Putamen (tissue), 1 donor: ENCODE data around the gene MACROD2.
A peak's percentile ranks its signal among the peaks of the same experiment; 100 is the strongest.
"Not testable (repeated sequence)": the region's sequence is repeated elsewhere in the genome, so short reads cannot be mapped to it uniquely, and the experiment has no call there.

ENCODE experiments used
- DNase-seq: peaks from one replicate; pipeline ENCODE4 v3.0.0-alpha.2; 2016; ENCODE audit warnings: low spot score

The MACROD2 gene

GRCh38 chr20:14193443-14193842 is 198.1 kb downstream of the MACROD2 start:
- DNase-seq, result no peak

DNA sequence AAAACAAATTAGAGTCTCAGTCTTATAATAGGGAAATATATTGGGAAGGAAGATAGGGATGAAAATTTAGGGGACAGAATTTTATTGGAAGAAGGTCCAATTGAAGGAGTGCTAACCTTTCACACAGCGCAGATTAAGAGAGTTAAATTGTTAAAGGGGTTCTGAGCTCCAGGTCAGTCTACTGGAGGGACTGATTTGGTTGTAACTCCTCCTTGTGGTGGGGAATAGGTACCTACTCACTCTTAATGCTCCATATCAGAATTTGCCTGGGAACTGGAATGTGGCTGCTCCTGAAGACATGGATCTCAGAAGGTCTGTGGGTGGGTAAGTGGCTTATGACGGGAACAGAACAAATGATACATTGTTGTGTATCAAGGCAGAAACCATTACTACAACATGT is 198.6 kb downstream of the MACROD2 start:
- DNase-seq, result no peak

DNA sequence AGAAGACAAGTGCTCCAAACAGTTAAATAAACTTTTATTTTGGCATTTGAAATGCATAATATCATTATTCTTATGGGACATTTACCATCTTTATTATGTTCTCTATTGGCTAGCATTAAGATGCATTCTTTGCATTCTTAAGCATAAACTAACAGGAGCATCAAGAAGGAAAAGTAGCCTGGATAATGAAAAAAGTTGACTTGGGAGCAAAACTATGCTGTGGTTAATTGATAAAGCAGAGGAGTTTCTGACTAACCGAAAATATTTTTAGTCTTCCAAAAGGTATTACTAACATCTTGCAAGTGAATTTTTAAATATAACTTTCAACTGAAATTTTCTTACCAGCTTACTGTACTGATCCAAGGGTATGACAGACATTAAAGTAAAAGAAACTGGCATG is 201.8 kb downstream of the MACROD2 start:
- DNase-seq, result no peak

- no peak for DNase-seq
Observed at GRCh38 chr20:14198416-14198815, 203.1 kb downstream of the MACROD2 start.

GRCh38 chr20:14199111-14199510 is 203.8 kb downstream of the MACROD2 start:
- no peak for DNase-seq

DNA sequence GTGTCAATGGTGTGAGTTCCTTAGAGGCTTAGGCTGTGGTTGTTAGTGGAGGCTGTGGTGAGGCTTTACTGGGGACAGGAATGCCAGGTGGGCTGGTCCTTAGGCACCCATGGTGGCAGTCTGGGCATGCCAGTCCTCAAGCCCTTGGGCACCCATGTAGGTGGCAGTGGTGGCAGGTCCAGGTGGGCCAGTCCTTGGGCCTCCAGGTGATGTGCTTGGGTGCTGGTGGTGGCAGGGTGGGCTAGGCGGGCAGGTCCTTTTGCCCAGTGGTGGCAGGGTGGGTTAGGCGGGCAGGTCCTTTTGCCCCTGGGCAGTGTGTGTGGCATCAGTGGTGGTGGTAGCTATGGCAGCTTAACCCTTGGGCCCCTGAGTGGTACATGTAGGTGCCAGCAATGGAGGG is 208.3 kb downstream of the MACROD2 start:
- no peak for DNase-seq

DNA sequence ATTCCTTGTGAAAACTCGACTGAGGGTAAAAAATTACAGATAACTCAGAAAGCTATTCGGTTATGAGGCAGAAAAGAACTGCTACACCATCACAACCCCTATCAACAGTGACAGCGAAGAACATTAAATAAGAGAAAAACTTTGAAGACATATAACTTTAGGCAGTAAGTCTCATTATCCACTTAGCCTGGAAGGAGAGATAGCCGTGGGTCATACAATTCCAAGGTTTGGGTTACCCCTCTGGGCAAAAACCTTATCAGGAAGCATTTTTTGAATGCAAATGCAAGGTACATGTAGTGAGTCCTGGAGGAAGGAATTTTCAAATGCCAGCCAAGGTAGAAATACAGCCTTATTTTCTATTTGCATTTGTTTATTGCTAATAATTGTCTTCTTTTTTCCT is 212.3 kb downstream of the MACROD2 start:
- DNase-seq, result no peak

DNA sequence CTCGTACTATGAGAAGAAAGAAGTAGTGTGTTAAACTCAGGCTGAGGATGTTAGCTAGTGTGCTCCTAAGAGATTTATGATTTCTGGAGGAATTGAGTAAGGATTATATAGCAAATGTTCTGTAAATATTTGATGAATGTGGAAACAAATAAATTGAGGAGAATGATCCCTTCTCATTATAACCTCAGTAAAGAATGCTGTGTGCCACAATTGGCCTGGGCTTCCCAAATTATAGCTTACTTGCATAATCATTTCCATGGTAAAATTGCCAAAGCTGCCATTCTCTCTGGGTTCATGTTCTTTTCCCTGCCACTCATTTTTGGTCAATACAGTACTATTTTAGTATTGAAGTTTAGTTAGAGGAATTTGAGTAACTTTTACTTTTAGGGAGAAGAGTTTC is 213.6 kb downstream of the MACROD2 start:
- DNase-seq, result no peak

DNA sequence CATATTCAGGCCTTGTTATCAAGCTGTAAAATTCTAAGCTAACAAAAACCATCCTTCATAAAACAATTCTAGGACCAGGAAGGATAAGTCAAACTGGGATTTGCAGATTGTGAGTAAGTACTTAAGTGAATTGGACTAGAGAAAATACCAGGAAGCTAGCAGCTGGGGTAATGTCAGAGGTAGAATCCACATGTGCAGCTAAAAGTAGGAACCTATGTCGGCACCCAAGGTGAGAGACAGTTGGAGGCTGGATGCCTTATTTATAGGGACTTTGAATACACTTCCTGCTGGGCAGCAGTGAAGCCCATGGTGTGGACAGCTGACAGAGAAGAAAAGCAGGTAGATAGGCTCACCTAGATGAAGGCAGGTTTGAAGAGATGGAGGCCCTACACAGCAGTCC is 214.8 kb downstream of the MACROD2 start:
- no peak for DNase-seq

DNA sequence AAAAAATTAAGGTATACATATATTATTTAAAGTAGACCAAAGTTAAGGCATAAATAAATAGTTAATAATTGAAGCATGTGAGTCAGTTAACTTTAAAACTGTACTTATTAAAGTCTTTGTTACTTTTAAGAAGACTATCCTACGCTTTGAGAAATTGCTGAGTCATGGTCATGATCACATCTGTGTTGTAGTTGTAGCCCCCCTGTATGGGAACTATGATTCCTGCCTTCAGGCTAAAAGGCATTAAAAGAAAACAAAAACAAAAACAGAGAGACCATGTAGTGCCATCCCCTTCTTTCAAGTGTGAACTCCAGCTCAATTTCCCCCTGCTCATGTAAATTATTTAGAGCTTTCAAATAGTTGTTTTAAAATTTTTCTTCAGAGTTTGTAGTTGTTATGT is 218.7 kb downstream of the MACROD2 start:
- no peak for DNase-seq

GRCh38 chr20:14215880-14216279 is 220.6 kb downstream of the MACROD2 start:
- DNase-seq, result not testable (repeated sequence)

DNA sequence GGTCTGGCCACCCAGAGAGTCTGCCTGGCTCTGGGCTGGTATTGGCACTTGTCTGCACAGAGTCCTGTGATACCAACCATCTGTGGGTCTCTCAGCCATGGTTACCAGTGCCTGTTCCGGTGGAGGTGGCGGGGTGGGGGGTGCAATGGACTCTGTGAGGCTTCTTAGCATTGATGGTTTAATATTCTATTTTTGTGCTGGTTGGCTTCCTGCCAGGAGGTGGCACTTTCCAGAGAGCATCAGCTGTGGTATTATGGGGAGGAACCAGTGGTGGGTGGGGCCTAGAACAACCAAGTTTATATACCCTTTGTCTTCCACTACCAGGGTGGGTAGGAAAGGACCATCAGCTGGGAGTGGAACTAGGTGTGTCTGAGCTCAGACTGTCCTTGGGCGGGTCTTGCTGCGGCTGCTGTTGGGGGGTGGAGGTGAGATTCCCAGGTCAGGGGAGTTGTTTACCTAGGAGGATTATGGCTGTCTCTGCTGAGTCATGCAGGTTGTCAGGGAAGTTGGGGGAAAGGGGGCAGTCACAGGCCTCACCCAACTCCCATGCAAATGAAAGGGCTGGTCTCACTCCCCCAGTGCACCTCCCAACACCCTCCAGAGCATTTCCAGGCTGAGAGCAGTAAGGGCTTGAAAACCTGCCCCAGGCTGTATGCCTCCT is 224.6 kb downstream of the MACROD2 start:
- DNase-seq, result no peak

DNA sequence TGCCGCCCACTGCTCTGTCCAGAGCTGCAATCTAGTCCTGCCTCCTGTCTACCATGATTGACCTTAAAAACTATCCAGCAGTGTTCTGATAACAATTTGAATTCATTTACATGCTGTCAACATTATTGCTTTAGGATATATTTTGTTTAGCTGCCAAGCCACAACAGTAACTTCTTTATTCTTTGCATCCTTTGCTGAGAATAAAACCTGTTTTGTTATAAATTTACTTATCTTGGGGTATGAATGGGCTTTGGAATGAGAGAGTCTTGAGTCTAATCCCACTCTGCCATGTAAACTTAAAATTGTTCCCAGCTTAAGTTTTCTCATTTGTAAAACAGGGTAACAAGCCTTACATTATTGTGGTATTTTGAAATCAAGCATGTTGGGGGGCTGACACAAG is 225.7 kb downstream of the MACROD2 start:
- DNase-seq, result no peak

DNA sequence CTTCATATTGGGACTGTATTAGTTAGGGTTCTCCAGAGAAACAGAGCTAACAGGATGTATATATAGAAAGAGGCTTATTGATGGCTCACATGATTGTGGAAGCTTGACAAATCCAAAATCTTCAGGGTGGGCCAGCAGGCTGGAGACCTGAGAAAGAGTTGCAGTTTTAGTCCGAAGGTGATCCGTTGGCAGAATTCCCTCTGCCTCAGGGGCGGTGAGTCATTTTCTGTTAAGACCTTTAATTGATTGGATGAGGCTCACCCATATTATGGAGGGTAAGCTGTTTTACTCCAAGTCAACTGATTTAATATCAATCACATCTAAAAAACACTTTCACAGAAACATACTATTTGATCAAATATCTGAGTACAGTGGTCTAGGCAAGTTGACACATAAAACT is 228.5 kb downstream of the MACROD2 start:
- DNase-seq, result no peak

DNA sequence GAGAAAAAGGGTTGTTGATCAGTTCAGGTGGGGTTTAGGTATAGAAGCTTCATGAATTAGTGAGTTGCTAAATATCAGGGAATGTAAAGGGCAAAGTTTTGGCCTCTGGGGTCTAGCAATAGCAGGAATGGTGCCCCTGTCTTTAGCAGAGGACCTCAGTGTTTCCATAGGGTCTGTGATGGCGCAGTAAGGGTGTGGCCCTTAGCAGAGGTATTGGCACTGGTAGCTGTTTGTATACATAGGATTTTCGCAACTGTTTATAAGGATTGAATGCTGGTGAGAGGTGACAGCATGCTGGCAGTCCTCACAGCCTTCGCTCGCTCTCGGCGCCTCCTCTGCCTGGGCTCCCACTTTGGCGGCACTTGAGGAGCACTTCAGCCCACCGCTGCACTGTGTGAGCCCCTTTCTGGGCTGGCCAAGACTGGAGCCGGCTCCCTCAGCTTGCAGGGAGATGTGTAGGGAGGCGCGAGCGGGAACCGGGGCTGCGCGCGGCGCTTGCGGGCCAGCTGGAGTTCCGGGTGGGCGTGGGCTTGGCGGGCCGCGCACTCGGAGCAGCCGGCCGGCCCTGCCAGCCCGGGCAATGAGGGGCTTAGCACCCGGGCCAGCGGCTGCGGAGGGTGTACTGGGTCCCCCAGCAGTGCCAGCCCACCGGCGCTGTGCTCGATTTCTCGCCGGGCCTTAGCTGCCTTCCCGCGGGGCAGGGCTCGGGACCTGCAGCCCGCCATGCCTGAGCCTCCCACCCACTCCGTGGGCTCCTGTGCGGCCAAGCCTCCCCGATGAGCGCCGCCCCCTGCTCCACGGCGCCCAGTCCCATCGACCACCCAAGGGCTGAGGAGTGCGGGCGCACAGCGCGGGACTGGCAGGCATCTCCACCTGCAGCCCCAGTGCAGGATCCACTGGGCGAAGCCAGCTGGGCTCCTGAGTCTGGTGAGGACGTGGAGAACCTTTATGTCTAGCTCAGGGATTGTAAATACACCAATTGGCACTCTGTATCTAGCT is 231.0 kb downstream of the MACROD2 start:
- not testable (repeated sequence) for DNase-seq

GRCh38 chr20:14232650-14233049 is 237.3 kb downstream of the MACROD2 start:
- no peak for DNase-seq

- DNase-seq, result peak; percentile 22
Observed at GRCh38 chr20:14234666-14235295, 239.5 kb downstream of the MACROD2 start.

- peak; percentile 53 for DNase-seq
Observed at GRCh38 chr20:14235355-14235754, 240.0 kb downstream of the MACROD2 start.

GRCh38 chr20:14245368-14245970 is 250.2 kb downstream of the MACROD2 start:
- DNase-seq, result no peak

GRCh38 chr20:14259689-14260088 is 264.4 kb downstream of the MACROD2 start:
- DNase-seq, result no peak

- DNase-seq, result no peak
Observed at GRCh38 chr20:14260367-14260766, 265.1 kb downstream of the MACROD2 start.

GRCh38 chr20:14264869-14265268 is 269.6 kb downstream of the MACROD2 start:
- DNase-seq, result no peak
